ENCODE data around the gene TMSB4X.

TMSB4X gene

DNA sequence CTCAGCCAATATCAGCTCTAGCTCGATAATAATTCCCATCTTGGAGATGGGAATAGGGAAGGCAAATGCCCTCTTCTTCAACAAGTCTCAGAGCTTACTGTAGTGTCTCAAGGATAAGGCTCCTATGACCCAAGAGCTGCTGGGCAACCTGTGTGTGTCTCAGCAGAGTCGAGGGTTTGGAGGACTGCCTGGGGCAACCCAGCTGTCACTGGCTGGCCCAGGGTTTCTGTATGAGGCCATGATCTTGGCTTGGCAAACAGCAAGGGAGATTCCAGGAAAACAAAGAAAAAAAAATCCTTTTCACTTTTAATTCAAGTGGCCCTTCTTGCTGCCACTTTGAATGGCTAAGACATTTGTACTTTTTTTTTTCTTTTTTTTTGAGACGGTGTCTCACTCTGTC is 34.4 kb downstream of the TMSB4X start:
- no peak overlapping the region for H3K4me3 ChIP-seq (ENCODE audit: low read depth, low read length, poor library complexity, severe bottlenecking)
- H4K20me1 ChIP-seq (ENCODE audit: insufficient read depth, low read length), result no peaks in the 10 kb centered on the region
- no peak overlapping the region for H2AFZ ChIP-seq (ENCODE audit: low read length)
- no peak overlapping the region for H3K4me2 ChIP-seq (ENCODE audit: low read length)
- H3K36me3 ChIP-seq (ENCODE audit: insufficient read depth, low read length), result no peaks in the 10 kb centered on the region
- no peak for TF ChIP-seq EZH2 (IDR thresholded peaks at IDR 0.05; ENCODE audit: borderline replicate concordance, low read length)
- TF ChIP-seq, protein P1, sequence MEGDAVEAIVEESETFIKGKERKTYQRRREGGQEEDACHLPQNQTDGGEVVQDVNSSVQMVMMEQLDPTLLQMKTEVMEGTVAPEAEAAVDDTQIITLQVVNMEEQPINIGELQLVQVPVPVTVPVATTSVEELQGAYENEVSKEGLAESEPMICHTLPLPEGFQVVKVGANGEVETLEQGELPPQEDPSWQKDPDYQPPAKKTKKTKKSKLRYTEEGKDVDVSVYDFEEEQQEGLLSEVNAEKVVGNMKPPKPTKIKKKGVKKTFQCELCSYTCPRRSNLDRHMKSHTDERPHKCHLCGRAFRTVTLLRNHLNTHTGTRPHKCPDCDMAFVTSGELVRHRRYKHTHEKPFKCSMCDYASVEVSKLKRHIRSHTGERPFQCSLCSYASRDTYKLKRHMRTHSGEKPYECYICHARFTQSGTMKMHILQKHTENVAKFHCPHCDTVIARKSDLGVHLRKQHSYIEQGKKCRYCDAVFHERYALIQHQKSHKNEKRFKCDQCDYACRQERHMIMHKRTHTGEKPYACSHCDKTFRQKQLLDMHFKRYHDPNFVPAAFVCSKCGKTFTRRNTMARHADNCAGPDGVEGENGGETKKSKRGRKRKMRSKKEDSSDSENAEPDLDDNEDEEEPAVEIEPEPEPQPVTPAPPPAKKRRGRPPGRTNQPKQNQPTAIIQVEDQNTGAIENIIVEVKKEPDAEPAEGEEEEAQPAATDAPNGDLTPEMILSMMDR (IDR thresholded peaks at IDR 0.05; ENCODE audit: low read length), result no peak
- no peak overlapping the region for H3K9ac ChIP-seq (ENCODE audit: low read length)
- no peaks in the 10 kb centered on the region for H3K27me3 ChIP-seq (ENCODE audit: insufficient read depth, low read length)
- peak overlapping the region; percentile 92 for H3K27ac ChIP-seq (ENCODE audit: low read depth, low read length, poor library complexity, severe bottlenecking)
- H3K9me2 ChIP-seq (ENCODE audit: low read depth, low read length), result no peaks in the 10 kb centered on the region
- H3K4me1 ChIP-seq (ENCODE audit: insufficient read depth, low read length, severe bottlenecking), result peaks cover 66% of the 10 kb centered on the region
- H3K79me2 ChIP-seq (ENCODE audit: insufficient read depth, low read length), result no peaks in the 10 kb centered on the region
- H3F3A ChIP-seq (ENCODE audit: insufficient read depth, low read length), result 0 out of 2 replicates have a peak, but pooled peaks cover 4% of the 10 kb centered on the region
- no peaks in the 10 kb centered on the region for H3K9me3 ChIP-seq (ENCODE audit: low read length)

DNA sequence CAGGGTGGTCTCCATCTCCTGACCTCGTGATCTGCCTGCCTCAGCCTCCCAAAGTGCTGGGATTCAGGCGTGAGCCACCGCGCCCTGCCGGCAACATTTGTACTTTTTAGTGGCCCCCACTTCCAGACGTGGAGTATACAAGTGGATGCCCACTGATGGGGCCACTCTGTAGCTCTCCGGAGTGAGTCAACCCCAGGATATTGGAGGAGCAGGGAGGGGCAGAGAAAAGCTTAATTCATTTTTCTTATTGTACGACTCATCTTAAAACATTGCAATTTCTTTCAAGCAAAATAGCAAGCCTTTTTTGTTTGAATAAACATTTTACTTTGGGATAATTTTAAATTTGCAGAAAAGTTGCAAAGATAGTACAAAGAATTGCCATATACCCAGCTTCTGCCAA is 34.9 kb downstream of the TMSB4X start:
- Histone ChIP-seq H3K4me1 (ENCODE audit: insufficient read depth, low read length, severe bottlenecking) (peaks cover 66% of the 10 kb centered on the region), H3K27ac (ENCODE audit: low read depth, low read length, poor library complexity, severe bottlenecking) (no peak overlapping the region), H3K36me3 (ENCODE audit: insufficient read depth, low read length) (no peaks in the 10 kb centered on the region), H3K9me2 (ENCODE audit: low read depth, low read length) (no peaks in the 10 kb centered on the region), H3K4me2 (ENCODE audit: low read length) (no peak overlapping the region), H3F3A (ENCODE audit: insufficient read depth, low read length) (0 out of 2 replicates have a peak, but pooled peaks cover 4% of the 10 kb centered on the region), H4K20me1 (ENCODE audit: insufficient read depth, low read length) (no peaks in the 10 kb centered on the region), H3K9ac (ENCODE audit: low read length) (no peak overlapping the region), H2AFZ (ENCODE audit: low read length) (no peak overlapping the region), H3K9me3 (ENCODE audit: low read length) (no peaks in the 10 kb centered on the region), H3K4me3 (ENCODE audit: low read depth, low read length, poor library complexity, severe bottlenecking) (no peak overlapping the region), H3K27me3 (ENCODE audit: insufficient read depth, low read length) (no peaks in the 10 kb centered on the region), H3K79me2 (ENCODE audit: insufficient read depth, low read length) (no peaks in the 10 kb centered on the region)
- TF ChIP-seq, protein P1 (IDR thresholded peaks at IDR 0.05; ENCODE audit: low read length), result no peak
- no peak for TF ChIP-seq EZH2 (IDR thresholded peaks at IDR 0.05; ENCODE audit: borderline replicate concordance, low read length)

DNA sequence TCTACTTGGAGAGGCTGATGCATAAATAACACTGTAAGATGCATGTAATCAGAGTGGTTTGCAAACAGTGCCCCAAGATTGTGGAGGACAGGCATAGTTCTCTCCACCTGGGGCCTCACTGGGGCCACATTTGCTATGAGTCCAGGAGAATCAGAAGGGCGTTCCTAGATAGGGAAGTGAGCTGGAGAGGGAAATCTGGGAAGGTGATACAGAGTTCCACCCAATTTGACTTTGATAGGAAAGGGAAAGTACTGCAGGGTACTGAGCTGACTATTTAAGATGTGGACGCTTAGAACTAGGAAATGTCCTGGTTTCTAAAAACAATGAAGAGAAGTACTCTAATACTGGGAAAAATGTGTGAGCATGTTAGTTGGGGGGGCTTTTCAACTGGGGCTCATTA is 35.6 kb downstream of the TMSB4X start:
- Histone ChIP-seq H3K36me3 (ENCODE audit: insufficient read depth, low read length) (no peaks in the 10 kb centered on the region), H3K4me2 (ENCODE audit: low read length) (no peak overlapping the region), H3K4me3 (ENCODE audit: low read depth, low read length, poor library complexity, severe bottlenecking) (no peak overlapping the region), H3K4me1 (ENCODE audit: insufficient read depth, low read length, severe bottlenecking) (peaks cover 60% of the 10 kb centered on the region), H3F3A (ENCODE audit: insufficient read depth, low read length) (no peaks in the 10 kb centered on the region), H3K79me2 (ENCODE audit: insufficient read depth, low read length) (no peaks in the 10 kb centered on the region), H2AFZ (ENCODE audit: low read length) (no peak overlapping the region), H3K9me2 (ENCODE audit: low read depth, low read length) (no peaks in the 10 kb centered on the region), H3K27me3 (ENCODE audit: insufficient read depth, low read length) (no peaks in the 10 kb centered on the region), H3K27ac (ENCODE audit: low read depth, low read length, poor library complexity, severe bottlenecking) (peak overlapping the region; percentile 40), H4K20me1 (ENCODE audit: insufficient read depth, low read length) (no peaks in the 10 kb centered on the region), H3K9ac (ENCODE audit: low read length) (no peak overlapping the region), H3K9me3 (ENCODE audit: low read length) (no peaks in the 10 kb centered on the region)
- TF ChIP-seq, protein P1 (IDR thresholded peaks at IDR 0.05; ENCODE audit: low read length), result no peak
- no peak for TF ChIP-seq EZH2 (IDR thresholded peaks at IDR 0.05; ENCODE audit: borderline replicate concordance, low read length)
